ENCODE measurements around the gene CLDN11.

The CLDN11 gene

DNA sequence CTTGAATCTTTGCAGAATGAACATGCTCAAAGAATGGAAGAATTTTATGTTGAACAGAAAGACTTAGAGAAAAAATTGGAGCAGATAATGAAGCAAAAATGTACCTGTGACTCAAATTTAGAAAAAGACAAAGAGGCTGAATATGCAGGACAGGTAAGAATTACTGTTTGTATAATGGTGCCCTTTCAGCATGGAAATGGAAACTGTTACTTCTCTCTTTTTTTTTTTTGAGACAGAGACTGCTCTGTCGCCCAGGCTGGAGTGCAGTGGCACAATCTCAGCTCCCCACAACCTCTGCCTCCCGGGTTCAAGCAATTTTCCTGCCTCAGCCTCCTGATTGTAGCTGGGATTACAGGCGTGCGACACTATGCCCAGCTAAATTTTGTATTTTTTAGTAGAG is 27.6 kb upstream of the CLDN11 start:
- no peaks in the 10 kb centered on the region for H3K9me2 ChIP-seq (ENCODE audit: low read depth, low read length)
- H3K79me2 ChIP-seq (ENCODE audit: insufficient read depth, low read length): no peaks in the 10 kb centered on the region
- H3K27me3 ChIP-seq (ENCODE audit: insufficient read depth, low read length): no peaks in the 10 kb centered on the region
- H2AFZ ChIP-seq (ENCODE audit: low read length): no peak overlapping the region
- H3K9me3 ChIP-seq (ENCODE audit: low read length): peaks cover 4% of the 10 kb centered on the region; the same call in 1 of the 2 replicates
- H3K4me3 ChIP-seq (ENCODE audit: low read depth, low read length, poor library complexity, severe bottlenecking): no peak overlapping the region
- H3K36me3 ChIP-seq (ENCODE audit: insufficient read depth, low read length): peaks cover 74% of the 10 kb centered on the region
- no peak overlapping the region for H3K4me2 ChIP-seq (ENCODE audit: low read length)
- H3K9ac ChIP-seq (ENCODE audit: low read length): no peak overlapping the region
- H3K4me1 ChIP-seq (ENCODE audit: insufficient read depth, low read length, severe bottlenecking): no peaks in the 10 kb centered on the region
- H3K27ac ChIP-seq (ENCODE audit: low read depth, low read length, poor library complexity, severe bottlenecking): no peak overlapping the region
- H4K20me1 ChIP-seq (ENCODE audit: insufficient read depth, low read length): no peaks in the 10 kb centered on the region
- no peak for TF ChIP-seq EZH2 (IDR thresholded peaks at IDR 0.05; ENCODE audit: borderline replicate concordance, low read length)
- TF ChIP-seq, protein P1, sequence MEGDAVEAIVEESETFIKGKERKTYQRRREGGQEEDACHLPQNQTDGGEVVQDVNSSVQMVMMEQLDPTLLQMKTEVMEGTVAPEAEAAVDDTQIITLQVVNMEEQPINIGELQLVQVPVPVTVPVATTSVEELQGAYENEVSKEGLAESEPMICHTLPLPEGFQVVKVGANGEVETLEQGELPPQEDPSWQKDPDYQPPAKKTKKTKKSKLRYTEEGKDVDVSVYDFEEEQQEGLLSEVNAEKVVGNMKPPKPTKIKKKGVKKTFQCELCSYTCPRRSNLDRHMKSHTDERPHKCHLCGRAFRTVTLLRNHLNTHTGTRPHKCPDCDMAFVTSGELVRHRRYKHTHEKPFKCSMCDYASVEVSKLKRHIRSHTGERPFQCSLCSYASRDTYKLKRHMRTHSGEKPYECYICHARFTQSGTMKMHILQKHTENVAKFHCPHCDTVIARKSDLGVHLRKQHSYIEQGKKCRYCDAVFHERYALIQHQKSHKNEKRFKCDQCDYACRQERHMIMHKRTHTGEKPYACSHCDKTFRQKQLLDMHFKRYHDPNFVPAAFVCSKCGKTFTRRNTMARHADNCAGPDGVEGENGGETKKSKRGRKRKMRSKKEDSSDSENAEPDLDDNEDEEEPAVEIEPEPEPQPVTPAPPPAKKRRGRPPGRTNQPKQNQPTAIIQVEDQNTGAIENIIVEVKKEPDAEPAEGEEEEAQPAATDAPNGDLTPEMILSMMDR (IDR thresholded peaks at IDR 0.05; ENCODE audit: low read length): no peak
- peaks cover 5% of the 10 kb centered on the region; the same call in 1 of the 2 replicates for H3F3A ChIP-seq (ENCODE audit: insufficient read depth, low read length)

DNA sequence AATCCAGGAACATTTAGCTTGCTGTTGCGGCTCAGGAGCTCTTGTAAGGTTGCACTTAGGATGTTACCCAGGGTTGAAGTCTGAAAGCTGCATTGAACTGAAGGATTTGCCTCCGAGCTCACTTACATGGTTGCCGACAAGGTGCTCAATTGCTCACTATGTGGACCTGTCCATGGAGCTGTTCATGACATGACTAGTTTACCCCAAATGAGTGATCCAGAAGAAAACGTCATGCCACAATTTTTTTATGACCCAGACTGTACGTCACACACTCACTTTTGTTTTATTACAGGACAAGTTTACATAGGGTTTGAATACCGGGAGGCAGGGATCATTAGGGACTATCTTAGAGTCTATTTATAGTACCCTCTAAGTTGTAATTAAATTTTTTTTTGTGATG is 21.0 kb upstream of the CLDN11 start:
- Histone ChIP-seq H3K9ac (ENCODE audit: low read length) (no peak overlapping the region), H3K27ac (ENCODE audit: low read depth, low read length, poor library complexity, severe bottlenecking) (no peak overlapping the region), H4K20me1 (ENCODE audit: insufficient read depth, low read length) (no peaks in the 10 kb centered on the region), H3K79me2 (ENCODE audit: insufficient read depth, low read length) (no peaks in the 10 kb centered on the region), H3K36me3 (ENCODE audit: insufficient read depth, low read length) (peaks cover 34% of the 10 kb centered on the region), H3K9me3 (ENCODE audit: low read length) (no peaks in the 10 kb centered on the region), H3K4me3 (ENCODE audit: low read depth, low read length, poor library complexity, severe bottlenecking) (no peak overlapping the region), H3K4me2 (ENCODE audit: low read length) (no peak overlapping the region), H3K9me2 (ENCODE audit: low read depth, low read length) (no peaks in the 10 kb centered on the region), H3K27me3 (ENCODE audit: insufficient read depth, low read length) (no peaks in the 10 kb centered on the region), H3F3A (ENCODE audit: insufficient read depth, low read length) (no peaks in the 10 kb centered on the region), H2AFZ (ENCODE audit: low read length) (no peak overlapping the region), H3K4me1 (ENCODE audit: insufficient read depth, low read length, severe bottlenecking) (no peaks in the 10 kb centered on the region)
- TF ChIP-seq, protein P1 (IDR thresholded peaks at IDR 0.05; ENCODE audit: low read length): no peak
- TF ChIP-seq EZH2 (IDR thresholded peaks at IDR 0.05; ENCODE audit: borderline replicate concordance, low read length): no peak

- H3K27me3 ChIP-seq (ENCODE audit: insufficient read depth, low read length): no peaks in the 10 kb centered on the region
- H3K4me2 ChIP-seq (ENCODE audit: low read length): no peak overlapping the region
- no peaks in the 10 kb centered on the region for H3F3A ChIP-seq (ENCODE audit: insufficient read depth, low read length)
- H2AFZ ChIP-seq (ENCODE audit: low read length): no peak overlapping the region
- no peaks in the 10 kb centered on the region for H4K20me1 ChIP-seq (ENCODE audit: insufficient read depth, low read length)
- H3K79me2 ChIP-seq (ENCODE audit: insufficient read depth, low read length): no peaks in the 10 kb centered on the region
- no peak overlapping the region for H3K4me3 ChIP-seq (ENCODE audit: low read depth, low read length, poor library complexity, severe bottlenecking)
- H3K9me3 ChIP-seq (ENCODE audit: low read length): 0 out of 2 replicates have a peak, but pooled peaks cover 2% of the 10 kb centered on the region
- no peak overlapping the region for H3K27ac ChIP-seq (ENCODE audit: low read depth, low read length, poor library complexity, severe bottlenecking)
- no peaks in the 10 kb centered on the region for H3K9me2 ChIP-seq (ENCODE audit: low read depth, low read length)
- H3K36me3 ChIP-seq (ENCODE audit: insufficient read depth, low read length): no peaks in the 10 kb centered on the region
- H3K4me1 ChIP-seq (ENCODE audit: insufficient read depth, low read length, severe bottlenecking): peaks cover 3% of the 10 kb centered on the region
- TF ChIP-seq EZH2 (IDR thresholded peaks at IDR 0.05; ENCODE audit: borderline replicate concordance, low read length): no peak
- TF ChIP-seq, protein P1 (IDR thresholded peaks at IDR 0.05; ENCODE audit: low read length): no peak
- H3K9ac ChIP-seq (ENCODE audit: low read length): no peak overlapping the region
Measured at GRCh38 chr3:170405101-170405500, 13.6 kb upstream of the CLDN11 start.

Measured in OCI-LY1 (cell line).